Measurements from ENCODE around the gene TLE3.

Gene TLE3

GRCh38 chr15:70088887-70089691 is 8.6 kb downstream of the TLE3 start:
- no peaks in the 10 kb centered on the region for H3K27me3 ChIP-seq (ENCODE audit: control insufficient read depth, insufficient read depth, low read length)
- peaks cover 16% of the 10 kb centered on the region for H3K36me3 ChIP-seq (ENCODE audit: control insufficient read depth, insufficient read depth, low read length)
- H3K4me3 ChIP-seq (ENCODE audit: low read depth, low read length), result peak overlapping the region; percentile 24
- H3K9me3 ChIP-seq (ENCODE audit: control insufficient read depth, insufficient read depth, low read length), result no peaks in the 10 kb centered on the region
- no peak overlapping the region for H3K9ac ChIP-seq (ENCODE audit: low read depth, low read length)
- peaks cover 55% of the 10 kb centered on the region for H3K4me1 ChIP-seq (ENCODE audit: control insufficient read depth, insufficient read depth, low read length)

DNA sequence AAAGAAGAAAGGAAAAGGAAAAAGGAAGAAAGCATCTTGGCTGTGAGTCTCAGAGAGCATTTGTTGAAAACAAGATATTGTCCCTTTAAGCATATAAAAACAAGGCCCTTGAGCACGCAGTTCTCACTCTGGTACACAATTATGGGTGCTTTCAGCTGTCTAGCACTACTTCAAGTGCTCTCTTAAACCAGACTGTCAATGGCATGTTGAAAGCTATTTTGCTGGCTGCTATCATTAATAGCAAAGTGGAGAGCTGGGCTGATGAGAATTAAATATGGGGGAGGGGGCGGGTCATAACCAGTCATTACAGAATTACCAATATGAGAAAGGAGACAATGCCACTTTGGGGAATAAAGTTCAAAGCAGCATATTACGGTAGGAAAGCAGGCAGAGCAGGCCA is 9.3 kb downstream of the TLE3 start:
- H3K4me1 ChIP-seq (ENCODE audit: control insufficient read depth, insufficient read depth, low read length), result peaks cover 57% of the 10 kb centered on the region
- no peaks in the 10 kb centered on the region for H3K9me3 ChIP-seq (ENCODE audit: control insufficient read depth, insufficient read depth, low read length)
- H3K4me3 ChIP-seq (ENCODE audit: low read depth, low read length), result no peak overlapping the region
- no peak overlapping the region for H3K9ac ChIP-seq (ENCODE audit: low read depth, low read length)
- H3K27me3 ChIP-seq (ENCODE audit: control insufficient read depth, insufficient read depth, low read length), result no peaks in the 10 kb centered on the region
- peaks cover 16% of the 10 kb centered on the region for H3K36me3 ChIP-seq (ENCODE audit: control insufficient read depth, insufficient read depth, low read length)

GRCh38 chr15:70087708-70088352 is 9.9 kb downstream of the TLE3 start:
- Histone ChIP-seq H3K4me3 (ENCODE audit: low read depth, low read length) (no peak overlapping the region), H3K36me3 (ENCODE audit: control insufficient read depth, insufficient read depth, low read length) (peaks cover 18% of the 10 kb centered on the region), H3K9me3 (ENCODE audit: control insufficient read depth, insufficient read depth, low read length) (no peaks in the 10 kb centered on the region), H3K4me1 (ENCODE audit: control insufficient read depth, insufficient read depth, low read length) (peaks cover 55% of the 10 kb centered on the region), H3K9ac (ENCODE audit: low read depth, low read length) (no peak overlapping the region), H3K27me3 (ENCODE audit: control insufficient read depth, insufficient read depth, low read length) (no peaks in the 10 kb centered on the region)

- H3K9ac ChIP-seq (ENCODE audit: low read depth, low read length), result no peak overlapping the region
- H3K4me1 ChIP-seq (ENCODE audit: control insufficient read depth, insufficient read depth, low read length), result peaks cover 54% of the 10 kb centered on the region
- H3K4me3 ChIP-seq (ENCODE audit: low read depth, low read length), result no peak overlapping the region
- peaks cover 15% of the 10 kb centered on the region for H3K36me3 ChIP-seq (ENCODE audit: control insufficient read depth, insufficient read depth, low read length)
- no peaks in the 10 kb centered on the region for H3K9me3 ChIP-seq (ENCODE audit: control insufficient read depth, insufficient read depth, low read length)
- H3K27me3 ChIP-seq (ENCODE audit: control insufficient read depth, insufficient read depth, low read length), result no peaks in the 10 kb centered on the region
Measured at GRCh38 chr15:70086636-70087035, 11.1 kb downstream of the TLE3 start.

DNA sequence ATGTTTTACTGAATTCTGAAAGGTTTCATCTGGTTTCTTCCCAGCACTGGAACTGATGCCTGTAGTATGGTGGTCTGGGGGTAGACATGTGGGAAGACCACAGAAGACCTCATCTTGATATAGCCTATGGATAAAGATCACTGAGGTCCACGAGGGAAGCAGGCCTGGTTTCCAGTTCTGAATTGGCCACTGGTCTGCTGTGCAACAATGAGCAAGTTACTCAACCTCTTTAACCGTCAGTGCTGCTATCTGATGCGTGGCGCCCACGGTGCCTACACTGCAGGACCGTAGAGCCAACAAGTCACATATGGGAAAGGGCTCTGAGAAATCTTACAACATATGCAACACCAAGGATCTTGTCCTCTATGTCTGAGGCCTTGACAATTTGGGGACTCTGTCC is 13.3 kb downstream of the TLE3 start:
- Histone ChIP-seq H3K36me3 (ENCODE audit: control insufficient read depth, insufficient read depth, low read length) (peaks cover 24% of the 10 kb centered on the region), H3K9ac (ENCODE audit: low read depth, low read length) (no peak overlapping the region), H3K4me3 (ENCODE audit: low read depth, low read length) (no peak overlapping the region), H3K9me3 (ENCODE audit: control insufficient read depth, insufficient read depth, low read length) (no peaks in the 10 kb centered on the region), H3K27me3 (ENCODE audit: control insufficient read depth, insufficient read depth, low read length) (no peaks in the 10 kb centered on the region), H3K4me1 (ENCODE audit: control insufficient read depth, insufficient read depth, low read length) (peaks cover 58% of the 10 kb centered on the region)

DNA sequence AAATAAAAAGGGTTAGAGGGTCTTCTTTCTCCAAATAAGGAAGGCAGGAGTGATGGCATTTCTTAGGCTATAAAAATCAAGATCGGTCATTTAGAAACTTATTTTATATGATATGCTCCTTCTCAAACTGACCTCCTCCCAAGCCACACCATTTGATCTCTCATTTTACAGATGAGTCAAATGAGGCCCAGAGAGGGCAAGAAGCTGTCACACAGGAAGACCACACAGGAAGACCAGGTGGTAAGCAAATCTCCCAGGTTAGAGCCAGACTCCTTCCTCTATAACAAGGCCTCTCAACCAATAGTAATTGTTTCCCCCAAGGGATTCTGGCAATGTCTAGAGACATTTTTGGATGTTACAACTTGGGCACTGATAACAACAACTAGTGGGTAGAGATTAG is 13.8 kb downstream of the TLE3 start:
- H3K4me3 ChIP-seq (ENCODE audit: low read depth, low read length), result no peak overlapping the region
- H3K4me1 ChIP-seq (ENCODE audit: control insufficient read depth, insufficient read depth, low read length), result peaks cover 54% of the 10 kb centered on the region
- H3K27me3 ChIP-seq (ENCODE audit: control insufficient read depth, insufficient read depth, low read length), result no peaks in the 10 kb centered on the region
- peaks cover 26% of the 10 kb centered on the region for H3K36me3 ChIP-seq (ENCODE audit: control insufficient read depth, insufficient read depth, low read length)
- H3K9ac ChIP-seq (ENCODE audit: low read depth, low read length), result no peak overlapping the region
- H3K9me3 ChIP-seq (ENCODE audit: control insufficient read depth, insufficient read depth, low read length), result no peaks in the 10 kb centered on the region

- peaks cover 30% of the 10 kb centered on the region for H3K36me3 ChIP-seq (ENCODE audit: control insufficient read depth, insufficient read depth, low read length)
- no peaks in the 10 kb centered on the region for H3K27me3 ChIP-seq (ENCODE audit: control insufficient read depth, insufficient read depth, low read length)
- H3K9me3 ChIP-seq (ENCODE audit: control insufficient read depth, insufficient read depth, low read length), result no peaks in the 10 kb centered on the region
- H3K4me3 ChIP-seq (ENCODE audit: low read depth, low read length), result no peak overlapping the region
- peaks cover 52% of the 10 kb centered on the region for H3K4me1 ChIP-seq (ENCODE audit: control insufficient read depth, insufficient read depth, low read length)
- H3K9ac ChIP-seq (ENCODE audit: low read depth, low read length), result no peak overlapping the region
Measured at GRCh38 chr15:70083418-70083817, 14.3 kb downstream of the TLE3 start.

GRCh38 chr15:70082281-70082900 is 15.3 kb downstream of the TLE3 start:
- Histone ChIP-seq H3K9ac (ENCODE audit: low read depth, low read length) (peak overlapping the region; percentile 1), H3K36me3 (ENCODE audit: control insufficient read depth, insufficient read depth, low read length) (peaks cover 26% of the 10 kb centered on the region), H3K9me3 (ENCODE audit: control insufficient read depth, insufficient read depth, low read length) (no peaks in the 10 kb centered on the region), H3K4me3 (ENCODE audit: low read depth, low read length) (no peak overlapping the region), H3K27me3 (ENCODE audit: control insufficient read depth, insufficient read depth, low read length) (no peaks in the 10 kb centered on the region), H3K4me1 (ENCODE audit: control insufficient read depth, insufficient read depth, low read length) (peaks cover 49% of the 10 kb centered on the region)

- H3K36me3 ChIP-seq (ENCODE audit: control insufficient read depth, insufficient read depth, low read length), result peaks cover 25% of the 10 kb centered on the region
- no peak overlapping the region for H3K9ac ChIP-seq (ENCODE audit: low read depth, low read length)
- H3K9me3 ChIP-seq (ENCODE audit: control insufficient read depth, insufficient read depth, low read length), result no peaks in the 10 kb centered on the region
- H3K27me3 ChIP-seq (ENCODE audit: control insufficient read depth, insufficient read depth, low read length), result no peaks in the 10 kb centered on the region
- H3K4me3 ChIP-seq (ENCODE audit: low read depth, low read length), result no peak overlapping the region
- peaks cover 51% of the 10 kb centered on the region for H3K4me1 ChIP-seq (ENCODE audit: control insufficient read depth, insufficient read depth, low read length)
Measured at GRCh38 chr15:70081612-70082011, 16.1 kb downstream of the TLE3 start.

DNA sequence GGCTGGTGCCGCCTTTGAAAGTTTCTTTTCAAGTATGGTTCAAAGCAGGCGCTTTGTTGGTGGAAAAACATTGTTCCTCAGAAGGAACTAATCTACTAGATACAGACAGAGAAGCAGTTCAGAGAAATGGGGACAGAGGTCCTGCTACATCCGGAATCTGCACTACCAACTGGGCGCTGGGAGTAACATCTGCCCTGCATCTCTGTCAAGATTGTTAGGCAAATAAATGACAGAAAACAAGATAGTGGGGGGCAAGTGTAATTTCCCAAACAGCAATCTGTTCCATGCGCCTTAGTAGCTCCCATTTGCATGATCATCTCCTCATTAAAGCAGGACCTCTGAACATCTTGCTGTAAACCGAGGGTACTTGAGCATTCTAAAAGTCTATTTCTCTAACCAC is 17.4 kb downstream of the TLE3 start:
- H3K4me1 ChIP-seq (ENCODE audit: control insufficient read depth, insufficient read depth, low read length), result peaks cover 51% of the 10 kb centered on the region
- peaks cover 26% of the 10 kb centered on the region for H3K36me3 ChIP-seq (ENCODE audit: control insufficient read depth, insufficient read depth, low read length)

GRCh38 chr15:70079888-70080287 is 17.8 kb downstream of the TLE3 start:
- Histone ChIP-seq H3K4me1 (ENCODE audit: control insufficient read depth, insufficient read depth, low read length) (peaks cover 49% of the 10 kb centered on the region), H3K9me3 (ENCODE audit: control insufficient read depth, insufficient read depth, low read length) (no peaks in the 10 kb centered on the region), H3K36me3 (ENCODE audit: control insufficient read depth, insufficient read depth, low read length) (peaks cover 26% of the 10 kb centered on the region), H3K4me3 (ENCODE audit: low read depth, low read length) (no peak overlapping the region), H3K9ac (ENCODE audit: low read depth, low read length) (no peak overlapping the region), H3K27me3 (ENCODE audit: control insufficient read depth, insufficient read depth, low read length) (no peaks in the 10 kb centered on the region)

More for the DNA sequence above, 17.4 kb downstream of the TLE3 start:
- no peak overlapping the region for H3K9ac ChIP-seq (ENCODE audit: low read depth, low read length)
- no peaks in the 10 kb centered on the region for H3K9me3 ChIP-seq (ENCODE audit: control insufficient read depth, insufficient read depth, low read length)
- H3K4me3 ChIP-seq (ENCODE audit: low read depth, low read length), result no peak overlapping the region
- H3K27me3 ChIP-seq (ENCODE audit: control insufficient read depth, insufficient read depth, low read length), result no peaks in the 10 kb centered on the region
